ENCODE data around the gene VSTM1.
A peak's percentile ranks its signal among the peaks of the same experiment; 100 is the strongest.

The VSTM1 gene

GRCh38 chr19:54035215-54036178 is 28.2 kb downstream of the VSTM1 start:
- H4K12ac ChIP-seq (ENCODE audit: low read depth, low read length): no peak overlapping the region
- no peak overlapping the region for H3K4ac ChIP-seq (ENCODE audit: low read depth, low read length)
- H4K8ac ChIP-seq (ENCODE audit: low read depth, low read length): no peak overlapping the region
- H3K23ac ChIP-seq (ENCODE audit: low read length): no peak overlapping the region
- H2BK120ac ChIP-seq (ENCODE audit: insufficient read depth, low read length, poor library complexity): no peak overlapping the region
- no peak overlapping the region for H3K4me2 ChIP-seq (ENCODE audit: low read length)
- no peaks in the 10 kb centered on the region for H3K36me3 ChIP-seq (ENCODE audit: control insufficient read depth in 1 of 2, insufficient read depth in 2 of 2, low read length in 2 of 2)
- no peak overlapping the region for H4K91ac ChIP-seq (ENCODE audit: low read depth, low read length)
- no peak overlapping the region for H3K27ac ChIP-seq (ENCODE audit: low read depth, low read length)
- no peaks in the 10 kb centered on the region for H3K79me1 ChIP-seq (ENCODE audit: low read length)
- H2AK5ac ChIP-seq (ENCODE audit: low read length): no peak overlapping the region
- no peak overlapping the region for H3K14ac ChIP-seq (ENCODE audit: low read length)
- no peaks in the 10 kb centered on the region for H3K9me3 ChIP-seq (ENCODE audit: insufficient read depth, low read depth, low read length)
- H2BK5ac ChIP-seq (ENCODE audit: low read depth, low read length, poor library complexity): no peak overlapping the region
- peak; percentile 36 to 52 for DNase-seq
- no peaks in the 10 kb centered on the region for H3K27me3 ChIP-seq (ENCODE audit: insufficient read depth, low read length)
- no peak overlapping the region for H3K18ac ChIP-seq (ENCODE audit: low read length)
- no peak overlapping the region for H2AFZ ChIP-seq (ENCODE audit: insufficient read depth, low read length, poor library complexity)
- no peak overlapping the region for H3K4me3 ChIP-seq (ENCODE audit: low read depth, low read length)
- WGBS (ENCODE audit: extremely low coverage, insufficient coverage, insufficient read length): no CpG with 5 or more reads among the region's 4 CpGs
- no peaks in the 10 kb centered on the region for H3K79me2 ChIP-seq (ENCODE audit: control insufficient read depth, insufficient read depth, low read length, poor library complexity)
- H2BK12ac ChIP-seq (ENCODE audit: low read length): no peak overlapping the region
- H3K4me1 ChIP-seq (ENCODE audit: control insufficient read depth in 1 of 2, insufficient read depth in 2 of 2, low read length in 2 of 2): peaks cover 0 to 2% of the 10 kb centered on the region in 2 experiments
- H3K9ac ChIP-seq (ENCODE audit: low read length): no peak overlapping the region

GRCh38 chr19:54030895-54031586 is 32.7 kb downstream of the VSTM1 start:
- Histone ChIP-seq H3K4me3 (ENCODE audit: low read depth, low read length) (no peak overlapping the region), H3K36me3 (ENCODE audit: control insufficient read depth in 1 of 2, insufficient read depth in 2 of 2, low read length in 2 of 2) (no peaks in the 10 kb centered on the region), H3K79me2 (ENCODE audit: control insufficient read depth, insufficient read depth, low read length, poor library complexity) (no peaks in the 10 kb centered on the region), H2BK5ac (ENCODE audit: low read depth, low read length, poor library complexity) (no peak overlapping the region), H3K27me3 (ENCODE audit: insufficient read depth, low read length) (no peaks in the 10 kb centered on the region), H3K4me1 (ENCODE audit: control insufficient read depth in 1 of 2, insufficient read depth in 2 of 2, low read length in 2 of 2) (peaks cover 0 to 2% of the 10 kb centered on the region in 2 experiments), H3K9ac (ENCODE audit: low read length) (no peak overlapping the region), H2AFZ (ENCODE audit: insufficient read depth, low read length, poor library complexity) (no peak overlapping the region), H3K79me1 (ENCODE audit: low read length) (no peaks in the 10 kb centered on the region), H3K18ac (ENCODE audit: low read length) (no peak overlapping the region), H3K4me2 (ENCODE audit: low read length) (no peak overlapping the region), H3K27ac (ENCODE audit: low read depth, low read length) (no peak overlapping the region), H4K8ac (ENCODE audit: low read depth, low read length) (no peak overlapping the region), H2BK12ac (ENCODE audit: low read length) (no peak overlapping the region), H4K12ac (ENCODE audit: low read depth, low read length) (no peak overlapping the region), H3K23ac (ENCODE audit: low read length) (no peak overlapping the region), H4K91ac (ENCODE audit: low read depth, low read length) (no peak overlapping the region), H2AK5ac (ENCODE audit: low read length) (no peak overlapping the region), H3K4ac (ENCODE audit: low read depth, low read length) (no peak overlapping the region), H3K9me3 (ENCODE audit: insufficient read depth, low read depth, low read length) (no peaks in the 10 kb centered on the region), H3K14ac (ENCODE audit: low read length) (no peak overlapping the region), H2BK120ac (ENCODE audit: insufficient read depth, low read length, poor library complexity) (no peak overlapping the region)
- no CpG with 5 or more reads among the region's 13 CpGs for WGBS (ENCODE audit: extremely low coverage, insufficient coverage, insufficient read length)
- no peak for DNase-seq

- peak; percentile 61 to 84 for DNase-seq
- WGBS (ENCODE audit: extremely low coverage, insufficient coverage, insufficient read length): no CpG with 5 or more reads among the region's 9 CpGs
Measured at GRCh38 chr19:54029930-54030490, 33.7 kb downstream of the VSTM1 start.

GRCh38 chr19:54029301-54029700 is 34.4 kb downstream of the VSTM1 start:
- no CpG with 5 or more reads among the region's 3 CpGs for WGBS (ENCODE audit: extremely low coverage, insufficient coverage, insufficient read length)

More at GRCh38 chr19:54029930-54030490, 33.7 kb downstream of the VSTM1 start:
- H3K79me2 ChIP-seq (ENCODE audit: control insufficient read depth, insufficient read depth, low read length, poor library complexity): no peaks in the 10 kb centered on the region
- H2BK5ac ChIP-seq (ENCODE audit: low read depth, low read length, poor library complexity): no peak overlapping the region
- no peak overlapping the region for H3K4me2 ChIP-seq (ENCODE audit: low read length)
- no peak overlapping the region for H2AFZ ChIP-seq (ENCODE audit: insufficient read depth, low read length, poor library complexity)
- no peaks in the 10 kb centered on the region for H3K79me1 ChIP-seq (ENCODE audit: low read length)
- H3K4me3 ChIP-seq (ENCODE audit: low read depth, low read length): no peak overlapping the region
- H3K9me3 ChIP-seq (ENCODE audit: insufficient read depth, low read depth, low read length): no peaks in the 10 kb centered on the region
- H4K12ac ChIP-seq (ENCODE audit: low read depth, low read length): no peak overlapping the region
- no peak overlapping the region for H4K8ac ChIP-seq (ENCODE audit: low read depth, low read length)
- no peak overlapping the region for H3K27ac ChIP-seq (ENCODE audit: low read depth, low read length)
- no peak overlapping the region for H2BK120ac ChIP-seq (ENCODE audit: insufficient read depth, low read length, poor library complexity)
- H3K18ac ChIP-seq (ENCODE audit: low read length): no peak overlapping the region
- H3K9ac ChIP-seq (ENCODE audit: low read length): no peak overlapping the region
- no peaks in the 10 kb centered on the region for H3K4me1 ChIP-seq (ENCODE audit: control insufficient read depth in 1 of 2, insufficient read depth in 2 of 2, low read length in 2 of 2)
- H3K23ac ChIP-seq (ENCODE audit: low read length): no peak overlapping the region
- no peak overlapping the region for H3K14ac ChIP-seq (ENCODE audit: low read length)
- H2AK5ac ChIP-seq (ENCODE audit: low read length): no peak overlapping the region
- H2BK12ac ChIP-seq (ENCODE audit: low read length): no peak overlapping the region
- H4K91ac ChIP-seq (ENCODE audit: low read depth, low read length): no peak overlapping the region
- no peaks in the 10 kb centered on the region for H3K27me3 ChIP-seq (ENCODE audit: insufficient read depth, low read length)
- H3K4ac ChIP-seq (ENCODE audit: low read depth, low read length): no peak overlapping the region
- no peaks in the 10 kb centered on the region for H3K36me3 ChIP-seq (ENCODE audit: control insufficient read depth in 1 of 2, insufficient read depth in 2 of 2, low read length in 2 of 2)

More at GRCh38 chr19:54029301-54029700, 34.4 kb downstream of the VSTM1 start:
- no peaks in the 10 kb centered on the region for H3K4me1 ChIP-seq (ENCODE audit: control insufficient read depth in 1 of 2, insufficient read depth in 2 of 2, low read length in 2 of 2)
- H3K4ac ChIP-seq (ENCODE audit: low read depth, low read length): no peak overlapping the region
- H4K91ac ChIP-seq (ENCODE audit: low read depth, low read length): no peak overlapping the region
- no peak overlapping the region for H3K23ac ChIP-seq (ENCODE audit: low read length)
- H3K4me3 ChIP-seq (ENCODE audit: low read depth, low read length): no peak overlapping the region
- no peak overlapping the region for H3K18ac ChIP-seq (ENCODE audit: low read length)
- H3K27me3 ChIP-seq (ENCODE audit: insufficient read depth, low read length): no peaks in the 10 kb centered on the region
- H3K79me1 ChIP-seq (ENCODE audit: low read length): no peaks in the 10 kb centered on the region
- H3K27ac ChIP-seq (ENCODE audit: low read depth, low read length): no peak overlapping the region
- H3K36me3 ChIP-seq (ENCODE audit: control insufficient read depth in 1 of 2, insufficient read depth in 2 of 2, low read length in 2 of 2): no peaks in the 10 kb centered on the region
- H2BK12ac ChIP-seq (ENCODE audit: low read length): no peak overlapping the region
- no peaks in the 10 kb centered on the region for H3K79me2 ChIP-seq (ENCODE audit: control insufficient read depth, insufficient read depth, low read length, poor library complexity)
- no peak overlapping the region for H2AFZ ChIP-seq (ENCODE audit: insufficient read depth, low read length, poor library complexity)
- H3K9me3 ChIP-seq (ENCODE audit: insufficient read depth, low read depth, low read length): no peaks in the 10 kb centered on the region
- no peak overlapping the region for H3K9ac ChIP-seq (ENCODE audit: low read length)
- DNase-seq: no peak
- no peak overlapping the region for H3K4me2 ChIP-seq (ENCODE audit: low read length)
- no peak overlapping the region for H2BK5ac ChIP-seq (ENCODE audit: low read depth, low read length, poor library complexity)
- H4K12ac ChIP-seq (ENCODE audit: low read depth, low read length): no peak overlapping the region
- no peak overlapping the region for H2BK120ac ChIP-seq (ENCODE audit: insufficient read depth, low read length, poor library complexity)
- no peak overlapping the region for H4K8ac ChIP-seq (ENCODE audit: low read depth, low read length)
- no peak overlapping the region for H3K14ac ChIP-seq (ENCODE audit: low read length)
- no peak overlapping the region for H2AK5ac ChIP-seq (ENCODE audit: low read length)
